Cardiac fibroblast (primary cell): Measurements from ENCODE around the gene PTPRN2.

Experiments used
- DNase-seq, 2 donors: peaks; one replicate each; pipeline versions ENCODE4 v3.0.0 to v3.0.0-alpha.2; 2010; ENCODE audit warnings: low read depth in 2 of 2
- H3K4me3 ChIP-seq, 2 donors: replicated peaks in 1 of 2; 1 replicate in 1 of 2; 2 replicates in 1 of 2; pipeline ENCODE4 v1.5.1; 2011; ENCODE audit warnings: low read depth in 2 of 2, low read length in 2 of 2, mild to moderate bottlenecking in 2 of 2, moderate library complexity in 1 of 2
- CTCF ChIP-seq: IDR thresholded peaks from one replicate; pipeline ENCODE4 v1.5.1; 2011; ENCODE audit warnings: low read depth, mild to moderate bottlenecking, low read length, inconsistent platforms

The PTPRN2 gene

GRCh38 chr7:157846271-157846670 lies 741.4 kb downstream of the PTPRN2 start:
- no peak overlapping the region for H3K4me3 ChIP-seq
- TF ChIP-seq CTCF: no peak
- no peak for DNase-seq

- no peak for TF ChIP-seq CTCF
- no peak for DNase-seq
- H3K4me3 ChIP-seq: no peak overlapping the region
Observed at GRCh38 chr7:157845203-157845835, 742.3 kb downstream of the PTPRN2 start.

GRCh38 chr7:157844611-157845010 lies 743.0 kb downstream of the PTPRN2 start:
- no peak for TF ChIP-seq CTCF
- no peak overlapping the region for H3K4me3 ChIP-seq
- no peak for DNase-seq

GRCh38 chr7:157844141-157844540 lies 743.5 kb downstream of the PTPRN2 start:
- TF ChIP-seq CTCF: no peak
- H3K4me3 ChIP-seq: no peak overlapping the region
- no peak for DNase-seq

GRCh38 chr7:157843336-157844140 lies 744.1 kb downstream of the PTPRN2 start:
- no peak overlapping the region for H3K4me3 ChIP-seq
- no peak for TF ChIP-seq CTCF
- DNase-seq: no peak

GRCh38 chr7:157841773-157842370 lies 745.8 kb downstream of the PTPRN2 start:
- no peak for DNase-seq
- TF ChIP-seq CTCF: no peak
- no peak overlapping the region for H3K4me3 ChIP-seq
